ENCODE results near the gene GNL3L.
"Not testable (repeated sequence)": the region's sequence is repeated elsewhere in the genome, so short reads cannot be mapped to it uniquely, and the experiment has no call there.

The GNL3L gene, protein sequence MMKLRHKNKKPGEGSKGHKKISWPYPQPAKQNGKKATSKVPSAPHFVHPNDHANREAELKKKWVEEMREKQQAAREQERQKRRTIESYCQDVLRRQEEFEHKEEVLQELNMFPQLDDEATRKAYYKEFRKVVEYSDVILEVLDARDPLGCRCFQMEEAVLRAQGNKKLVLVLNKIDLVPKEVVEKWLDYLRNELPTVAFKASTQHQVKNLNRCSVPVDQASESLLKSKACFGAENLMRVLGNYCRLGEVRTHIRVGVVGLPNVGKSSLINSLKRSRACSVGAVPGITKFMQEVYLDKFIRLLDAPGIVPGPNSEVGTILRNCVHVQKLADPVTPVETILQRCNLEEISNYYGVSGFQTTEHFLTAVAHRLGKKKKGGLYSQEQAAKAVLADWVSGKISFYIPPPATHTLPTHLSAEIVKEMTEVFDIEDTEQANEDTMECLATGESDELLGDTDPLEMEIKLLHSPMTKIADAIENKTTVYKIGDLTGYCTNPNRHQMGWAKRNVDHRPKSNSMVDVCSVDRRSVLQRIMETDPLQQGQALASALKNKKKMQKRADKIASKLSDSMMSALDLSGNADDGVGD

GRCh38 chrX:54529552-54530356 lies at the start of gene GNL3L:
Gene GNL3L, plus strand, starts transcription at chrX:54530219. Its CDS starts 2,348 bp downstream, at chrX:54532567.
- peak within 1 kb of the TSS; percentile 22 for H2AFZ ChIP-seq (ENCODE audit: low read depth, low read length)
- peaks cover 13% of the 10 kb centered on the region for H3K4me1 ChIP-seq (ENCODE audit: insufficient read depth, low read length)
- H3K27me3 ChIP-seq (ENCODE audit: insufficient read depth, low read length): no peaks in the 10 kb centered on the region
- no peaks in the 10 kb centered on the region for H3K9me3 ChIP-seq (ENCODE audit: low read length)
- H3K36me3 ChIP-seq (ENCODE audit: insufficient read depth, low read length): peaks cover 4% of the 10 kb centered on the region
- H3K4me3 ChIP-seq (ENCODE audit: low read length): peak within 1 kb of the TSS; percentile 80

DNA sequence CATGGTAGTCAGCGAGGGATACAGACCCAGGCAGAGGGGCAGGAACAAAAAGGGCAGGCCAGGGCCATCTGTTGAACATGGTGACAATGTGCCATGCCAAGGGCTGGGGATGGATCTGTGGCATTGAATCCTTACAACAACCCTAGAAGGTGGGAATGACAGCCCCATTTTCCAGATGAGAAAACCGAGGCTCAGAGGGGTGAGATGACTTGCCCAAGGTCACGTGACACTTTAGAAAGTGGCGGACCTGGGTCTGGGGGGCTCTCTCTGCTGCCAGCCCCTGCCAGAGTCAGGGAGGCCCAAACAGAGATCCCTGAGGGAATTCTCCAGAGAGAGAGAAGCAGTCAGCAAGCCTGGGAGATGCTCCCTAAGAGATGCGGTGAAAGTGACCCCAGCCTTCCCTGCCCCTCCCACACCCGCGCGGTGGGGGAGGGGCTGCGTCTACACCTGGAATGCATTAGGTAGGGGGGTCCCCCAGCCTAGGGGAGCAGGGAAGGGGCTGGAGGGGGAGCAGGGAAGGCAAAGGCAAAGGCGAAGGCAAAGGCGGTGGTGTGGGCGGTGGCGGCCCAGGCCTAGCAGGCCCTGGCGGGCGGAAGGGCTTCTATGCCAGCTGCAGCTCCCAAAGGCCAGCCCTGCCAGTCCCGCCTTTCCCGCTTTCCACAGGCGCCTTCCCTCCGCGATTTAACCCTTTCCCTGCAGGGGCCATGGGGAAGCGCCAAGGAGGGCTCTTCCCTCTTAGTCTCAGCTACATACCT lies 47.0 kb upstream of the GNL3L start:
- Histone ChIP-seq H3K9me3 (ENCODE audit: low read length) (no peaks in the 10 kb centered on the region), H2AFZ (ENCODE audit: low read depth, low read length) (no peak overlapping the region), H3K27me3 (ENCODE audit: insufficient read depth, low read length) (no peaks in the 10 kb centered on the region), H3K36me3 (ENCODE audit: insufficient read depth, low read length) (no peaks in the 10 kb centered on the region), H3K4me1 (ENCODE audit: insufficient read depth, low read length) (peaks cover 30% of the 10 kb centered on the region), H3K4me3 (ENCODE audit: low read length) (no peak overlapping the region)

DNA sequence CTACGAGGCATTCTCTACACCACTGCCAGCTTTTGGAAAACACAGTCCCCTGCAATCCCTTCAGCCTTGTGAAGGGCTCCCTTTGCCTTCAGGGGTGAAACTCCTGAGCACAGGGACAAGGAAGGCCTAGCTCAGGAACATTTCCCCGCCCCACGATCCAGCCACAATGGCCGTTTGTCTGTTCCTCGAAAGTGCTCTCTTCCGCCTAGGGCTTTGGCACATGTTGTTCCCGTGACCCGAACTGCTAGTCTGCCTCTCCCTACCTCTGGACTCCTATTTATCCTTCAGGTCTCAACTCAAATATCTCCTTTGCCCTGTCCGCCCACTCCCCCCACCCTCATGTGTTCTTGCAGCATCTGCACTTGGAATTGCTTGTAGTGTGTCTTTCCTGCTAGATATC lies 46.1 kb upstream of the GNL3L start:
- Histone ChIP-seq H3K4me1 (ENCODE audit: insufficient read depth, low read length) (peaks cover 23% of the 10 kb centered on the region), H2AFZ (ENCODE audit: low read depth, low read length) (no peak overlapping the region), H3K4me3 (ENCODE audit: low read length) (no peak overlapping the region), H3K36me3 (ENCODE audit: insufficient read depth, low read length) (no peaks in the 10 kb centered on the region), H3K9me3 (ENCODE audit: low read length) (no peaks in the 10 kb centered on the region), H3K27me3 (ENCODE audit: insufficient read depth, low read length) (no peaks in the 10 kb centered on the region)

DNA sequence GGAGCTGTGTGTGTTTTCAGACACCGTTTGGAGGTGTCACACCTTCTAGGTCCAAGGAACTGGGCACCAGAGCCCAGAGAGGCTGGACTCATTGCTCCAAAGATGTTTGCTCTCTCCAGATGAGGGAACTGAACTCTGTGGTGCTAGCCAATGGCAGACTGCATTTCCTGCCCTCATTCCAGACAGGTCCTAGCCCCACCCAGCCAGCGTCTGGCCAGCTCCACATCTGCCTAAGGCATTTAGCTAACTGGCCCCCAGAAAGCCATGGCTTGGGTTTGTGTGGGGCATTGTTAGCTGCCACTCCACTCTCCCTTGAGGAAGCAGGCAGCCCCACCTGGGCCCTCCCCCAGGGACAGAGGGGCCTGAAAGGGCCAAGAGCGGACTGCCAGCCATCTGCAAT lies 45.4 kb upstream of the GNL3L start:
- Histone ChIP-seq H3K27me3 (ENCODE audit: insufficient read depth, low read length) (no peaks in the 10 kb centered on the region), H3K36me3 (ENCODE audit: insufficient read depth, low read length) (no peaks in the 10 kb centered on the region), H3K4me3 (ENCODE audit: low read length) (no peak overlapping the region), H3K4me1 (ENCODE audit: insufficient read depth, low read length) (peaks cover 16% of the 10 kb centered on the region), H2AFZ (ENCODE audit: low read depth, low read length) (no peak overlapping the region), H3K9me3 (ENCODE audit: low read length) (no peaks in the 10 kb centered on the region)

GRCh38 chrX:54489819-54490218 lies 40.2 kb upstream of the GNL3L start:
- not testable (repeated sequence) for H3K4me1 ChIP-seq (ENCODE audit: insufficient read depth, low read length); H3K27me3 ChIP-seq (ENCODE audit: insufficient read depth, low read length); H2AFZ ChIP-seq (ENCODE audit: low read depth, low read length); H3K36me3 ChIP-seq (ENCODE audit: insufficient read depth, low read length); H3K9me3 ChIP-seq (ENCODE audit: low read length); H3K4me3 ChIP-seq (ENCODE audit: low read length)

DNA sequence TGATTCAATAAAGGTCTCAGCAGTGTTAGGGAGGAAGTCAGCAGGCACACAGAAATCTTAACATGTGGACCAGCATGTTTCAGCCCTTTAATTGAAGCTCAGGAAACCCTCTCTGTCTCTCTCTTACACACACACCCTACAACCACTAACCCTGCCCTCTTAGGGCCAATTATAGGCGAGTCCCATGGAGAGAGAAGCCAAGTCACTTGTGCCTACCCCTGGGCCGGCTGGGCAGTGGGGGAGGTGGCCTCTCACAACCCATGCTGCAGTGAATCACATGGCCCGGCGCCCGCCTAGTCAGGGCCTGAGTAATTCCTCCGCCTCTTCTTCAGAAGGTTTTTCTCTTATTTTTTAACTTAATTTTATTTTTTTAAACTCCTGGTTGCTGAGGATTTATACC lies 37.7 kb upstream of the GNL3L start:
- H3K4me3 ChIP-seq (ENCODE audit: low read length): no peak overlapping the region
- H3K36me3 ChIP-seq (ENCODE audit: insufficient read depth, low read length): peaks cover 2% of the 10 kb centered on the region
- no peaks in the 10 kb centered on the region for H3K9me3 ChIP-seq (ENCODE audit: low read length)
- peaks cover 11% of the 10 kb centered on the region for H3K4me1 ChIP-seq (ENCODE audit: insufficient read depth, low read length)
- no peaks in the 10 kb centered on the region for H3K27me3 ChIP-seq (ENCODE audit: insufficient read depth, low read length)
- no peak overlapping the region for H2AFZ ChIP-seq (ENCODE audit: low read depth, low read length)

DNA sequence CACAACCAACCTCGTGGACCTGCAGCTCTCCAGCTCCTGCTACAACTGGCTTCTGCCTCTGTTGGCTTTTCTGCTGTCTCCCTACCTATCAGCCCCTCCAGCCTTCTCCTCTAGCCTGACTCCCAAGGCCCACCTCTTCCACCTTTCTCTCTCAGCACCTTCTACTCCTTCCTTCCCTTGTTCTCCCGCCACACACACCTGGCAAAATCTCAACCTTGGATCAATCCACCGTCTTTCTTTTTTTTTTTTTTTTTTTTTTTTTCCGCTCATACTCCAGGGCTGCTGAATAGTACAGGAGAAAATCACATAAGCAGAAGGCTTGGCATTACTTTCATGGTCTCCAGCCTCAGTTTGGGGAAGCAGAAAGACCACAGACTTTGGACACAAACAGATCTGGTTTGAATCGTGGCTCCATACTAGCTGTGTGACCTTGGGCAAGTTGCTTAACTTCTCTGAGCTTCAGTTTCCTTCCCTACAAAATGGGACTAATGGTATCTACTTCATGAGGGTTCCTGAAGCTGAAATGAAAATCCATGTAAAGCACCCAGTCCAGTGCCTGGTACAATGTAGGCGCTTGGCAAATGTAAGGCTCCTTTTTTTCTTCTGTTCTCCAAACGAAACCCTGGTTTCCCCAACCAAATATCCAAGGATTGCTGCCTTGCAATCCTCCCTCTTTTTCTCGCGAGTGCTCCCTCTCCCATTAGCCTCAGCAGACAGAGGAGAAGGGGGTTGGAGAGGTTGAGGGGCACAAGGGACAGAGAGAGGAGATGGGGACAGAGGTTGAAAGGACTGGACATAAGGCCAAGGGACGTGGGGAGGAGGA lies 35.6 kb upstream of the GNL3L start:
- Histone ChIP-seq H3K4me3 (ENCODE audit: low read length) (peak overlapping the region; percentile 56), H2AFZ (ENCODE audit: low read depth, low read length) (no peak overlapping the region), H3K36me3 (ENCODE audit: insufficient read depth, low read length) (peaks cover 2% of the 10 kb centered on the region), H3K4me1 (ENCODE audit: insufficient read depth, low read length) (peaks cover 15% of the 10 kb centered on the region), H3K27me3 (ENCODE audit: insufficient read depth, low read length) (no peaks in the 10 kb centered on the region), H3K9me3 (ENCODE audit: low read length) (no peaks in the 10 kb centered on the region)

DNA sequence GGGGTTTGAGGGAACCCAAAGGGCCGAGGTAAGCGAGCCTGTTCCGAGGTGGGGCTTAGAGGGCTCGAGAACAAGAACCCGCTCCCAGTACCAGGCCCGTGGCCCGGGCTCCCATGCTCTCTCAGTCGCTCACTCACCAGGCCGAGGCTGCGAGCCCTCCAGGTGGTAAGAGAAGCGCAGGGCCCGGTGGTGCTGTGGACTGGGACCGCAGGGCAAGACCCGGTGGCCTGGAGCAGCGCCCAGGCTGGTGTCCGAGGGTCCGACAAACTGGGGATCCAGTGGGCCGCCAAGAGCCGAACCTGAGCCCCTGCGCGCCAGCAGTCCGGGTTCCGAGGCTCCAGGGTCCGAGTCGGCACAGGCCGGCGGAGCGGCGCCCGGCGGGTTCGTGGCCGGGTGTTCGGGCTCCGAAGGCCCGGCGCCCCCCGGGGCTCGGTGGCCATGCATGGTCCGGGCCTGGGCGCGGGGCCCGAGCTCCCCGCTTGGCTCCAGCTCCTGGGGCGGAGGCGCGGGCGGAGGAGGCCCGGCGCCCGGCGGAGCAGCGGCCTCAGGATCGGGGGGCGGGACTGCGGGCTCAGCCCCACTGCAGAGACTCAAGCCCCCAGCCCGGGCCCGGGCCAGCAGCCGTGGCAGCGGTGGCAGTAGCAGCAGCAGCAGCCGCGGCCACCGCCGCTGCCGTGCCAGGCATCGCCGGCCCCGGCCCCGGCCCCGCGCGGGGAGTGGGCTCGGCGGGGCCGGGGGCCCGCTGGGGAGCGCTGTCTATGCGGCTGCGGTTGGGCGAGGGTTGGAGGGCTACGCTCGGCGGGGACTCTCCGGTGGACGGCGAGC lies 34.8 kb upstream of the GNL3L start:
- Histone ChIP-seq H3K9me3 (ENCODE audit: low read length) (no peaks in the 10 kb centered on the region), H3K27me3 (ENCODE audit: insufficient read depth, low read length) (no peaks in the 10 kb centered on the region), H3K36me3 (ENCODE audit: insufficient read depth, low read length) (no peaks in the 10 kb centered on the region), H3K4me3 (ENCODE audit: low read length) (peak overlapping the region; percentile 56), H3K4me1 (ENCODE audit: insufficient read depth, low read length) (peaks cover 15% of the 10 kb centered on the region), H2AFZ (ENCODE audit: low read depth, low read length) (peak overlapping the region; percentile 53)

DNA sequence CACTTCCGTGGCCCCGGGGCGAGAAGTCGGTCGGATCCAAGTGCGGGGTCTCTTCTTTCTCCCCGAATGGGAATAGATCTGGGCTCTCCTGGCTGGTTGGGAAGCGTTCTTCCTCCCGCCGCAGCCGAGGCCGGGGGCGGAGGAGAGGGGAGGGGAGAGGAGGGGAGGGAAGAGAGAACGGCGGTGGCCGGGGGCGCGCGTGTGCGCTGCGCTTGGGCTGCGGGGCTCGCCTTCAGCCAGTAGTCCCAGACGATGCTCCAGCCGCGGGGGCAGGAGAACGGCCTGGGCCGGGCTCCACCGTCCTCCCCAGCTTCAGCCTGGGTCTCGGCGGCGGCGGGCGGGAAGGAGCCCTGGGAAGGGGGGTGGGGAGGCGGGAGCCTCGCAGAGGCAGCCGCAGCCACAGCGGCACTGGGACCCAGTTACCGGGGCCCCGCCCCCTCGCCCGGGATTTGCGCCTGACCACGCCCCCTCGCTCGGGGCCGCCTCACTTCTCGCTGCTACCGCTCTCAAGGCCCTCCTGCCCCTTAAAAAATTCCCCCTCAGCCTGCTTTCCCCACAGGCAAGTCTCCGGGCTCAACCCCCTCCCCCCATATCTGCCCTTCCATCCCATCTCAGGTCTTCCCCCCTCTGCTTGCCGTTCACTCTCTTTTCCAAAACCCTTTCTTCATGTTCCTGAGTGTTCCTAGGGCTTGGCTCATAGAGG lies 34.1 kb upstream of the GNL3L start, which contains the start of gene FGD1:
TSS of gene FGD1 (minus strand) at position 421 of the 703 bp plus-strand sequence. CDS start 802 bp downstream, outside the sequence.
- no peaks in the 10 kb centered on the region for H3K9me3 ChIP-seq (ENCODE audit: low read length)
- H3K36me3 ChIP-seq (ENCODE audit: insufficient read depth, low read length): no peaks in the 10 kb centered on the region
- peak within 1 kb of the TSS; percentile 56 for H3K4me3 ChIP-seq (ENCODE audit: low read length)
- no peaks in the 10 kb centered on the region for H3K27me3 ChIP-seq (ENCODE audit: insufficient read depth, low read length)
- H3K4me1 ChIP-seq (ENCODE audit: insufficient read depth, low read length): peaks cover 15% of the 10 kb centered on the region
- peak within 1 kb of the TSS; percentile 53 for H2AFZ ChIP-seq (ENCODE audit: low read depth, low read length)

GRCh38 chrX:54496517-54496852 lies 33.5 kb upstream of the GNL3L start:
- no peaks in the 10 kb centered on the region for H3K36me3 ChIP-seq (ENCODE audit: insufficient read depth, low read length)
- no peaks in the 10 kb centered on the region for H3K27me3 ChIP-seq (ENCODE audit: insufficient read depth, low read length)
- H2AFZ ChIP-seq (ENCODE audit: low read depth, low read length): peak overlapping the region; percentile 53
- H3K9me3 ChIP-seq (ENCODE audit: low read length): no peaks in the 10 kb centered on the region
- H3K4me1 ChIP-seq (ENCODE audit: insufficient read depth, low read length): peaks cover 15% of the 10 kb centered on the region
- peak overlapping the region; percentile 56 for H3K4me3 ChIP-seq (ENCODE audit: low read length)

DNA sequence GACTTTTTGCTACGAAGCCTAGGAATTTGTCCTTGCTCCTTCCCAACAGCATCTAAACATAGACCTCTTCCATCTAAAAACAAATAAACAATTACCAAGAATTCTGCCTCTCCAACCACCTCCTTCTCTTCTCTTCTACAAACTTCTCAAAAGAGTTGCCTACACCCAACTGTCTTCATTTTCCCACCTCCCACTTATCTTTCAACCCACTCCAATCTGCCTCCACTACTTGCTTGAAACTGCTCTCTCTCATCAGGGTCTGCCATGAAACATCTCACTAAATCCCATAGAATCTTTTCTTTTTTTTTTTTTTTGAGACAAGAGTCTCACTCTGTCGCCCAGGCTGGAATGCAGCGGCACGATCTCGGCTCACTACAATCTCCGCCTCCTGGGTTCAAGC lies 33.1 kb upstream of the GNL3L start:
- no peaks in the 10 kb centered on the region for H3K36me3 ChIP-seq (ENCODE audit: insufficient read depth, low read length)
- H3K4me3 ChIP-seq (ENCODE audit: low read length): no peak overlapping the region
- no peaks in the 10 kb centered on the region for H3K27me3 ChIP-seq (ENCODE audit: insufficient read depth, low read length)
- peak overlapping the region; percentile 53 for H2AFZ ChIP-seq (ENCODE audit: low read depth, low read length)
- peaks cover 15% of the 10 kb centered on the region for H3K4me1 ChIP-seq (ENCODE audit: insufficient read depth, low read length)
- no peaks in the 10 kb centered on the region for H3K9me3 ChIP-seq (ENCODE audit: low read length)

Data from neuron (in vitro differentiated cells).